Measurements from ENCODE around the gene PSMD13.

DNA sequence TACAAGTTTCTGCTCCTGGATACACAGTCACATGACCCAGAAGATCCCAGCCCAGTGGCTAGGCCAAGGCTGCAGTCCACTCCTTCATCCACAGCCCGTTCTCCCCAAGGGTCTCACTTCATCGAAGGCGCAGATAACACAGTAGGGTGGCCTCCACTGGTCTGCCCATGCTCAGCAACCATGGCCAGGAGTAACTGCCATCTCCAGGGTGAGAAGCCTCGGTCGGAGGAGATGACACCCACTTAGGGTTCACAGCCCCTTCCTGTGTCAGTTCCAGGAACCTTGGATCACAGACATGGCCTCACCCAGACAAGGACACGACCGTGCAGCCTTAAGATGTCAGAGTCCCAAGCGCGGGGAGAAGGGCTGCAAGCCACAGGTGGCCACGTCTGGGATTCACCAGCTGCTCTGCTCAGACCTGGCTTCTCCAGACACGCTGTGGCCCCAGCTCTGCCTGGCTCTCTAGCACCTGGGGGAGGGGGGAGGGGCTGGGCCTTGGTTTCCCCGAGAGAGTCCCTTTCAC lies 32.1 kb upstream of the PSMD13 start:
- TF ChIP-seq, protein P1, sequence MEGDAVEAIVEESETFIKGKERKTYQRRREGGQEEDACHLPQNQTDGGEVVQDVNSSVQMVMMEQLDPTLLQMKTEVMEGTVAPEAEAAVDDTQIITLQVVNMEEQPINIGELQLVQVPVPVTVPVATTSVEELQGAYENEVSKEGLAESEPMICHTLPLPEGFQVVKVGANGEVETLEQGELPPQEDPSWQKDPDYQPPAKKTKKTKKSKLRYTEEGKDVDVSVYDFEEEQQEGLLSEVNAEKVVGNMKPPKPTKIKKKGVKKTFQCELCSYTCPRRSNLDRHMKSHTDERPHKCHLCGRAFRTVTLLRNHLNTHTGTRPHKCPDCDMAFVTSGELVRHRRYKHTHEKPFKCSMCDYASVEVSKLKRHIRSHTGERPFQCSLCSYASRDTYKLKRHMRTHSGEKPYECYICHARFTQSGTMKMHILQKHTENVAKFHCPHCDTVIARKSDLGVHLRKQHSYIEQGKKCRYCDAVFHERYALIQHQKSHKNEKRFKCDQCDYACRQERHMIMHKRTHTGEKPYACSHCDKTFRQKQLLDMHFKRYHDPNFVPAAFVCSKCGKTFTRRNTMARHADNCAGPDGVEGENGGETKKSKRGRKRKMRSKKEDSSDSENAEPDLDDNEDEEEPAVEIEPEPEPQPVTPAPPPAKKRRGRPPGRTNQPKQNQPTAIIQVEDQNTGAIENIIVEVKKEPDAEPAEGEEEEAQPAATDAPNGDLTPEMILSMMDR (conservative IDR thresholded peaks at IDR 0.05; ENCODE audit: low read depth, low read length) = no peak
- TF ChIP-seq MAFK (IDR thresholded peaks at IDR 0.05; ENCODE audit: low read depth, low read length) = no peak
- no peak for TF ChIP-seq SMC3 (IDR thresholded peaks at IDR 0.05; ENCODE audit: low read depth, low read length)
- no peak for TF ChIP-seq POLR2A (IDR thresholded peaks at IDR 0.05; ENCODE audit: low read depth, low read length)
- TF ChIP-seq RFX5 (IDR thresholded peaks at IDR 0.05; ENCODE audit: low read depth, low read length) = no peak
- no peak for TF ChIP-seq RAD21 (IDR thresholded peaks at IDR 0.05; ENCODE audit: low read length)
- TF ChIP-seq RCOR1 (IDR thresholded peaks at IDR 0.05; ENCODE audit: insufficient replicate concordance, low read length) = no peak
